CD8-positive, alpha-beta memory T cell (primary cell): ENCODE measurements around the gene NHSL1. TPM values are rescaled to one million over a fixed set of nuclear protein-coding genes. Genes with fewer than 3 reads are reported as not detected.

Experiments
- CTCF ChIA-PET: fragments of 350-600 bp; sonication (Branson Sonifier 250); formaldehyde crosslinking; loops from one replicate; lab custom pipeline; 2021; ENCODE audit warnings: antibody characterized with exemption; lab: Charles Lee
- POLR2A ChIA-PET: fragments of 350-600 bp; sonication (Branson Sonifier 250); formaldehyde crosslinking; loops from one replicate; lab custom pipeline; 2021; ENCODE audit warnings: antibody characterized with exemption; lab: Charles Lee
- DNase-seq, 5 donors: peaks; one replicate each; pipeline versions ENCODE4 v3.0.0 to v3.0.0-alpha.2; 2020 to 2022; ENCODE audit warnings: mixed read lengths in 1 of 5
- H3K27ac ChIP-seq: one replicate; pipeline ENCODE4 v1.7.0; 2013; ENCODE audit warnings: low read depth, mild to moderate bottlenecking, low read length, moderate library complexity
- H3K27me3 ChIP-seq: 2 replicates; pipeline ENCODE4 v1.7.0; 2013; ENCODE audit warnings: low read length, mild to moderate bottlenecking; ENCODE audit not compliant: insufficient read depth, poor library complexity, severe bottlenecking
- H3K36me3 ChIP-seq: 2 replicates; pipeline ENCODE4 v1.7.0; 2013; ENCODE audit warnings: mild to moderate bottlenecking, low read length, moderate library complexity; ENCODE audit not compliant: insufficient read depth
- H3K4me1 ChIP-seq: 2 replicates; pipeline ENCODE4 v1.7.0; 2013; ENCODE audit warnings: mild to moderate bottlenecking, low read length, moderate library complexity; ENCODE audit not compliant: insufficient read depth
- H3K4me3 ChIP-seq: 2 replicates; pipeline ENCODE4 v1.7.0; 2013; ENCODE audit warnings: mild to moderate bottlenecking, low read length
- H3K9me3 ChIP-seq: 2 replicates; pipeline ENCODE4 v1.7.0; 2013; ENCODE audit warnings: mild to moderate bottlenecking, low read length
- H3K27ac Mint-ChIP-seq, 8 donors: one replicate each; pipeline ENCODE4 v1.8.0; 2020 to 2021; ENCODE audit warnings: mixed read lengths in 8 of 8, mild to moderate bottlenecking in 6 of 8, inconsistent platforms in 3 of 8, moderate library complexity in 3 of 8
- H3K27me3 Mint-ChIP-seq, 2 donors: one replicate each; pipeline ENCODE4 v1.8.0; 2020 to 2021; ENCODE audit warnings: mixed read lengths in 2 of 2, mild to moderate bottlenecking in 1 of 2, moderate library complexity in 1 of 2
- H3K36me3 Mint-ChIP-seq, 3 donors: one replicate each; pipeline ENCODE4 v1.8.0; 2020 to 2021; ENCODE audit warnings: mixed read lengths in 3 of 3, inconsistent platforms in 1 of 3, mild to moderate bottlenecking in 1 of 3
- H3K4me1 Mint-ChIP-seq, 3 donors: one replicate each; pipeline ENCODE4 v1.8.0; 2020 to 2021; ENCODE audit warnings: mixed read lengths in 3 of 3, inconsistent platforms in 1 of 3, mild to moderate bottlenecking in 1 of 3
- H3K4me3 Mint-ChIP-seq, 7 donors: one replicate each; pipeline ENCODE4 v1.8.0; 2020 to 2021; ENCODE audit warnings: mixed read lengths in 7 of 7, mild to moderate bottlenecking in 6 of 7, moderate library complexity in 4 of 7, inconsistent platforms in 2 of 7
- H3K9me3 Mint-ChIP-seq, 5 donors: one replicate each; pipeline ENCODE4 v1.8.0; 2020 to 2022; ENCODE audit warnings: mixed read lengths in 5 of 5, mild to moderate bottlenecking in 3 of 5, moderate library complexity in 2 of 5, inconsistent platforms in 1 of 5
- polyA plus RNA-seq: library from polyadenylated mRNA; unstranded; fragments of 300-500 nt; fragmentation: Illumina TruSeq; gene quantifications from one replicate; pipeline ENCODE4 v1.2.3, GENCODE V29; 2021
- total RNA-seq, 2 experiments: library from RNA; stranded (reverse); gene quantifications; one replicate each; pipeline ENCODE4 v1.2.3, GENCODE V29; 2021

NHSL1 gene
- total and polyA plus RNA-seq, 3 experiments from 2014 or later = 0.71 to 0.72 TPM; not detected in 1

DNA sequence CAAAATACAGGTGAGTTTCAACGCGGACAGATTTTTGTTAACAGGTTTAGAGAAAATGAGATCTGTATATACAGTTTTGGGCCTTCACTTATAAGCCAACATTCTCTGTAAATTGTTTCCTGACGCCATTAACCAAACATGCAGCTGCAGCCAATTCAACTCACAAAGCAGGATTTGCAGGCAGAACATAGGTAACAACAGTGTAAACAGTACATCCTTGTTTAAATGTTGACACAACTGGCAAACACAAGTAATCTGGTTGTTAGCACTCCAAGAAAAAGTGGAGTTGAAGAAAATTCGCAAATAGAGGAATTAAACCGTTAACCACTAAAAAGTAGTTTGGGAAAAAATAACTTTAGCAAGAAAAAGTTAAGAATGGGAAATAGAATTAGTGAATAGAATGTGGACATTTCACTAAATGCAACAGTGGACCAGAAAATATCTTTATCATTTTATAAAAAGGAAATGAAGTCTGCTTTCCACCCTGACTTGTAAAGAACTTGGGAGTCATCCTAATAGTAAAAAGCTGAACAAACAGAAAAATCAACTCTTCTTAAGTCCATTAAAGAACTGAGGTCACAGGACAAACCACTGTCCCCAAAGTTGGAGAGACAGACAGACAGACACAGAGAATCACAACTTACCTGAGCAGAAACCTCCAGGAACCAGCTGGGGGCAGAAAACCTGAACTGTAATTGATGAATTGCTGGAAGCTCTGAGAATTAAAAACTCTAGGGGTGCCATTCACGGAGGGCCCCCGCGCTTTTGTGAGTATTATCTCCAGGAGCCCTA, 111.5 kb downstream of the NHSL1 start:
- ChIA-PET CTCF (no interaction called here), POLR2A (no interaction called here)
- Mint-ChIP-seq H3K27ac (peak overlapping the region in 2 of 8 donors; percentile 31 to 61), H3K4me3 (no peak overlapping the region), H3K9me3 (no peaks in the 10 kb centered on the region), H3K27me3 (peaks cover 5 to 40% of the 10 kb centered on the region in 2 donors), H3K4me1 (no peaks in the 10 kb centered on the region), H3K36me3 (no peaks in the 10 kb centered on the region)
- no peaks in the 10 kb centered on the region for H3K4me1 ChIP-seq
- no peak for DNase-seq
- no peaks in the 10 kb centered on the region for H3K27me3 ChIP-seq
- H3K36me3 ChIP-seq = no peaks in the 10 kb centered on the region
- H3K4me3 ChIP-seq = no peak overlapping the region
- H3K9me3 ChIP-seq = no peaks in the 10 kb centered on the region
- H3K27ac ChIP-seq = no peak overlapping the region

DNA sequence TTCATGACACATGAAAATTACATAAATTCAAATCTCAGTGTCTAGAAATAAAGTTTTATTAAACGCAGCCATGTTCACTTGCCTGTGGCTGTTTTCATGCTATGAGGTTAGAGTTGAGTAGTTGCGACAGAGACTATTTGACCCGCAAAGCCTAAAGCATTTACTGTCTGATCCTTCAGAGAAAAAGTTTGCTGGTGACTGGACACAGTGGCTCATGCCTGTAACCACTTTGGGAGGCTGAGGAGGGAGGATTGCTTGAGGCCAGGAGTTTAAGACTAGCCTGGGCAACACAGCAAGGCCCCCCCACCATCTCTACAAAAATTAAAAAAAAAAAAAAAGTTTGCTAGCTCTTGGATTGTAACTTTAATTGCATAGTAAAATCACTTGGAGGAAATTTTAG, 112.4 kb downstream of the NHSL1 start:
- H3K4me3 ChIP-seq = no peak overlapping the region
- no peaks in the 10 kb centered on the region for H3K4me1 ChIP-seq
- CTCF ChIA-PET = no interaction called here
- no peaks in the 10 kb centered on the region for H3K9me3 Mint-ChIP-seq
- H3K27me3 Mint-ChIP-seq = peaks cover 9 to 37% of the 10 kb centered on the region in 2 donors
- POLR2A ChIA-PET = no interaction called here
- H3K27me3 ChIP-seq = no peaks in the 10 kb centered on the region
- H3K4me1 Mint-ChIP-seq = no peaks in the 10 kb centered on the region
- H3K36me3 Mint-ChIP-seq = no peaks in the 10 kb centered on the region
- H3K9me3 ChIP-seq = no peaks in the 10 kb centered on the region
- no peak overlapping the region for H3K27ac Mint-ChIP-seq
- no peak for DNase-seq
- no peaks in the 10 kb centered on the region for H3K36me3 ChIP-seq
- no peak overlapping the region for H3K4me3 Mint-ChIP-seq
- H3K27ac ChIP-seq = no peak overlapping the region

DNA sequence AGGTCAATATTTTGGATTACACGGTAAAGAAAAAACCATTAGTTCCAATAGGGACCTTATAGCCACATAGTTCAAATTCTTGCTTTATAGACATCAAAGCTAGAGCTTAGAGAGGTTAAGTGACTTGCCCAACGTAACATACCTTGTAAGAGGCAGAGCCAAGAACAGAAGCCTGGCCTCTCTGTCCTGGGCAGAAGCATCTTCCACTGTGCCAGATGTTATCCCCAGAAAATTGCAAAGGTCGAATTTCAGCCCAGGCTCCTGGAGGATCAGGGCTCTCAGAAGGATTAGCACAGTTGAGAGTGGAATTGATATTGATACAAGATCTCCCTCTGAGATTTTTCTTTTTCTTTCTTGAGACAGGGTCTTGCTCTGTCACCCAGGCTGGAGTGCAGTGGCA, 115.5 kb downstream of the NHSL1 start:
- POLR2A ChIA-PET = no interaction called here
- Histone ChIP-seq H3K36me3 (no peaks in the 10 kb centered on the region), H3K27me3 (no peaks in the 10 kb centered on the region), H3K4me1 (no peaks in the 10 kb centered on the region), H3K4me3 (no peak overlapping the region), H3K9me3 (no peaks in the 10 kb centered on the region), H3K27ac (no peak overlapping the region)
- no peaks in the 10 kb centered on the region for H3K4me1 Mint-ChIP-seq
- no peaks in the 10 kb centered on the region for H3K9me3 Mint-ChIP-seq
- H3K27ac Mint-ChIP-seq = no peak overlapping the region
- no peak for DNase-seq
- CTCF ChIA-PET = no interaction called here
- no peaks in the 10 kb centered on the region for H3K36me3 Mint-ChIP-seq
- peaks cover 8 to 18% of the 10 kb centered on the region in 2 donors for H3K27me3 Mint-ChIP-seq
- no peak overlapping the region for H3K4me3 Mint-ChIP-seq

DNA sequence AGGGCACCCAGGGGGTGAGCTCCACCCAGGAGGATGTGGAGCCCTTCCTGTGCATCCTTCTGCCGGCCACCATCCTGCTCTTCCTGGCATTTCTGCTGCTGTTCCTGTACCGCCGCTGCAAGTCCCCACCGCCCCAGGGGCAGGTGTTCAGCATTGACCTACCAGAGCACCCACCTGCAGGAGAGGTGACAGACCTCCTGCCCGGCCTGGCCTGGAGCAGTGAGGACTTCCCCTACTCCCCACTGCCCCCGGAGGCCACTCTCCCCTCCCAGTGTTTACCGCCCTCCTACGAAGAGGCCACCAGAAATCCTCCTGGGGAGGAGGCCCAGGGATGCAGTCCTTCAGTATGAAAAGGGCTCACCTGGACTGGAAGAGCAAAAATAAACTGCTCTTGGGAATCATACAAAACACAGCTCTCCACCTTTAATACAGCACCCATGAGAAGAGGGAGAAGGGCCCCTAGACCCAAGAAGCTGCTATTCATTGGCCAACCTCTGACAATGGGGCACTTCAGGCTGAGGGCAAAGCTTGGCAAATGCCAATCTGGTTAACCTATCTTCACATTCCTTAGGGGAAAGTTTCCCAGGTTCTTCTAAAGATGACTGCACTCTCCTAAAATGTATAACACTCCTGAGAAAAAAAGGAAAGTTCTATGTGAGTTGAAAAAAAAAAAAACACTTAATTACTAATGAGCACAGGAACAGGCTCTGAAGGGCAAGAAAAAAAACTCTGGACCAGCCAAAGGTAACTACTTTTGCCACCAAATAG, 116.6 kb downstream of the NHSL1 start:
- H3K27ac ChIP-seq = no peak overlapping the region
- no peaks in the 10 kb centered on the region for H3K36me3 ChIP-seq
- no peak for DNase-seq
- no peaks in the 10 kb centered on the region for H3K4me1 ChIP-seq
- H3K9me3 ChIP-seq = no peaks in the 10 kb centered on the region
- ChIA-PET POLR2A (no interaction called here), CTCF (no interaction called here)
- Mint-ChIP-seq H3K27me3 (peaks cover 7 to 12% of the 10 kb centered on the region in 2 donors), H3K4me1 (no peaks in the 10 kb centered on the region), H3K36me3 (no peaks in the 10 kb centered on the region), H3K9me3 (no peaks in the 10 kb centered on the region), H3K27ac (no peak overlapping the region), H3K4me3 (peak overlapping the region in 1 of 7 donors; percentile 0)
- H3K27me3 ChIP-seq = no peaks in the 10 kb centered on the region
- H3K4me3 ChIP-seq = no peak overlapping the region

DNA sequence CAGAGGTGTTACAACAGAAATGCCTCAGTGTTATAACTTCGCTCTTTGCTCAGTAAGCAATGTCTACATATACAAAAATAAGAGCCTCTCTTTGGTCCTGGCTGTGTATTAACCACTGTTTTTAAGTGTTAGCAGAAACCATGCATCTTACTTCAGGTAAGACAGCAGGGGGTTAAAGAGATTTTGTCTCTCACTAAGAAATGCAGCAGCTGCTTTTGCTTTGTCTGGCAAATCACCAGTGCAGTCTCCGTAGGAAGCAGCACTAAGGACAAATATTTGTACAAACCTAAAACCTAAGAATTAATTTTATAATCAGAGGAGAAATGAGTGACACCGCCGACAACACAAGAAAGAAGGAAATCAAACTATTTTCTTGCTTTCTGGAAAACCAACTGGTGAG, 120.8 kb downstream of the NHSL1 start:
- Histone ChIP-seq H3K4me1 (no peaks in the 10 kb centered on the region), H3K4me3 (no peak overlapping the region), H3K36me3 (no peaks in the 10 kb centered on the region), H3K9me3 (no peaks in the 10 kb centered on the region), H3K27me3 (no peaks in the 10 kb centered on the region), H3K27ac (no peak overlapping the region)
- ChIA-PET CTCF (no interaction called here), POLR2A (no interaction called here)
- H3K9me3 Mint-ChIP-seq = no peaks in the 10 kb centered on the region
- no peaks in the 10 kb centered on the region for H3K4me1 Mint-ChIP-seq
- H3K4me3 Mint-ChIP-seq = no peak overlapping the region
- no peak for DNase-seq
- no peaks in the 10 kb centered on the region for H3K36me3 Mint-ChIP-seq
- peaks cover 6 to 12% of the 10 kb centered on the region in 2 donors for H3K27me3 Mint-ChIP-seq
- H3K27ac Mint-ChIP-seq = no peak overlapping the region

DNA sequence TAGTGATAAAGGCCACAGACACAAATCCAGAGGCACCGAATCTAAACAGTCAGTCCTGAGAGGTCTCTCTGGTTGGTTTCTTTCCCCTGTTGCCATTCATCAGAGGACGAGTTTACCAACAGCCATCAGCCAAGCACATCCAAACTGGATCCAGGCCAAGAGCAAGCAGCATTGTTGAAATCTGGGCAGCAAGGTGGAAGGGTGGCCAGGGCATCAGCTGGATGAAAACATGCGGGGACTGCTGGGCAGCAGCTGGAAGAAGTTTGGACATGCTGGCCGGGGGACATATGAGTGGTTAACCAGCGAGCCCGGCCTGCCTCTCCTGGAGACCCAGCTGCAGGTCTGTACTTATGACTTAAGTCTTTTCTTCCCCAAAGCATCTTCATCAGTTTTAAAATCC, 121.5 kb downstream of the NHSL1 start, which contains the start of gene SMIM28:
SMIM28 (plus strand) TSS at position 62 of the 400 bp plus-strand sequence; CDS start at position 230, 168 bp downstream.
- ChIA-PET CTCF (no interaction called here), POLR2A (no interaction called here)
- Histone ChIP-seq H3K27ac (no peak within 1 kb of the TSS), H3K4me3 (no peak within 1 kb of the TSS), H3K4me1 (no peaks in the 10 kb centered on the region), H3K9me3 (no peaks in the 10 kb centered on the region), H3K36me3 (no peaks in the 10 kb centered on the region), H3K27me3 (no peaks in the 10 kb centered on the region)
- no peak within 1 kb of the TSS for H3K4me3 Mint-ChIP-seq
- H3K27ac Mint-ChIP-seq = no peak within 1 kb of the TSS
- H3K36me3 Mint-ChIP-seq = no peaks in the 10 kb centered on the region
- H3K4me1 Mint-ChIP-seq = no peaks in the 10 kb centered on the region
- no peak for DNase-seq
- peaks cover 4 to 11% of the 10 kb centered on the region in 2 donors for H3K27me3 Mint-ChIP-seq
- no peaks in the 10 kb centered on the region for H3K9me3 Mint-ChIP-seq

DNA sequence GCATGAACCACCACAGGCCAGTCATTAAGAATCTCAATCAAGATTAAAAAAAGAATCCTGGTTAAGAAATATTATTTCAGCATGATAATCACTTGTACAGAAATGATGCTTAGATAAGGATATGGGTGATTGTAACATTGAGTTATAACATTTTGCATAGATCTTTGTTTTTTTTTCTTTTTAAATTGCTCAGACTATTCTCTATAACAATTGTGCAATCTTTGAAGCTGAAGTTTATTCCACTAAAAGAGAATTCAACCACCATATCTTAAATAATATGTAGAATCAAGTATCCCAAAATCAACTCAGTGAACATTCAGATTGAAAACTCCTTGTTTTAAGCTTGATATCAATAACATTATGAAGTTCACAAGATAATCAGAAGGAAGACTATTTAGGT, 122.3 kb downstream of the NHSL1 start:
- ChIA-PET POLR2A (no interaction called here), CTCF (no interaction called here)

DNA sequence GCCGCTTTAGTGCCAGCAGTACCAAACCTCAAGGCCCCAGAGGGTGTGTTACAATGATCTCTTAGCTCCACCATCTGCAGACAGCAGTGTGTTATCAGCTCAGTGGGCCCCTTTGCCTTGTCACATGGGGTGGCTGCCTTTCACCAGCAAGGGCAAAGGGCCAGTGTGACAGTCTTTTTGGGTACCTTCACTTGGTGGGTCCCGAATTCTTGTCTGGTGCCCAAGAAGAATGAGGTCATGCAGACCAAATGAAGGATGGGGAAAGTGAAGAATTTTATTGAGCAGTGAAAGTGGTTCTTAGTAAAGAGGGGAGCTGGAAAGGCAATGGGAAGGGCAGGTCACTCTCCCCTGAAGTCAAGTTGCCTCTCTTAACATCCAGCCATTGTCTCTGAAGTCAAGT, 124.5 kb downstream of the NHSL1 start:
- ChIA-PET POLR2A (no interaction called here), CTCF (no interaction called here)
- peaks cover 6 to 7% of the 10 kb centered on the region in 2 donors for H3K27me3 Mint-ChIP-seq
- H3K4me1 Mint-ChIP-seq = no peaks in the 10 kb centered on the region
- no peak overlapping the region for H3K4me3 ChIP-seq
- H3K4me3 Mint-ChIP-seq = no peak overlapping the region
- no peaks in the 10 kb centered on the region for H3K36me3 Mint-ChIP-seq
- H3K4me1 ChIP-seq = no peaks in the 10 kb centered on the region
- no peaks in the 10 kb centered on the region for H3K9me3 Mint-ChIP-seq
- DNase-seq = no peak
- no peak overlapping the region for H3K27ac ChIP-seq
- H3K9me3 ChIP-seq = no peaks in the 10 kb centered on the region
- no peak overlapping the region for H3K27ac Mint-ChIP-seq
- H3K36me3 ChIP-seq = no peaks in the 10 kb centered on the region
- H3K27me3 ChIP-seq = no peaks in the 10 kb centered on the region

More for the DNA sequence above, 122.3 kb downstream of the NHSL1 start:
- Histone ChIP-seq H3K4me1 (no peaks in the 10 kb centered on the region), H3K4me3 (no peak overlapping the region), H3K27ac (no peak overlapping the region), H3K36me3 (no peaks in the 10 kb centered on the region), H3K27me3 (no peaks in the 10 kb centered on the region), H3K9me3 (no peaks in the 10 kb centered on the region)
- Mint-ChIP-seq H3K27me3 (peaks cover 4 to 7% of the 10 kb centered on the region in 2 donors), H3K36me3 (no peaks in the 10 kb centered on the region), H3K4me1 (no peaks in the 10 kb centered on the region), H3K4me3 (no peak overlapping the region), H3K9me3 (no peaks in the 10 kb centered on the region), H3K27ac (no peak overlapping the region)
- no peak for DNase-seq
